Liver (tissue), 3 donors: ENCODE data around the gene TNIP1.

Experiments used
- SP1 ChIP-seq: IDR thresholded peaks from 2 replicates; pipeline ENCODE4 v1.6.1; 2018; ENCODE audit warnings: antibody characterized with exemption, mild to moderate bottlenecking
- TAF1 ChIP-seq: conservative IDR thresholded peaks from 2 replicates; pipeline ENCODE4 v1.6.1; 2016; ENCODE audit warnings: antibody characterized with exemption, mild to moderate bottlenecking
- TF ChIP-seq, protein P1 (sequence below): fragments of 150-350 bp; IDR thresholded peaks from 2 replicates; pipeline ENCODE4 v1.5.1; 2017; ENCODE audit warnings: improper control_type of control experiment, low read depth, low read length; ENCODE audit not compliant: missing input control
- TF ChIP-seq, protein P2 (sequence below): IDR thresholded peaks from 2 replicates; pipeline ENCODE4 v1.6.1; 2016; ENCODE audit warnings: antibody characterized with exemption
- TF ChIP-seq, protein P3 (sequence below): IDR thresholded peaks from 2 replicates; pipeline ENCODE4 v1.6.1; 2016; ENCODE audit warnings: antibody characterized with exemption, mild to moderate bottlenecking
- donor health status: healthy.
- donor health status: healthy.

DNA sequence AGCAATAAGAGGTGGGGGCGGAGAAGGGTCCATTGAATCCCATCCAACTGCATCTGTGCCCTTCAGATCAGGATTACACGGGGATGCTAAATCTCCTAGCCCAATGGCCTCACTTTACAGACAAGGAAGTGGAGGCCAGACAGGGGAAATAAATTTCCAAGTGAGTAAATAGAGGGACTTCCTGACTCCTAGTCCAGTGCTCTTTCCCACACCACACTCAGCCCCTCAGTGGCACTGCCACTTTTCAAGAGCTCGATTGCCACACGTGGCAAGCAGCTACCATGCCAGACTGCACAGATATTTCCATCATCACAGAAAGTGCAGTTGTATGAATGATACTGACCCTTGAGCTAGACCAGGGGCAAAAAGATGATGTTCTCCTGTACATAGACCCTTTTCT lies 8.2 kb upstream of the TNIP1 start:
- TF ChIP-seq, protein P1, sequence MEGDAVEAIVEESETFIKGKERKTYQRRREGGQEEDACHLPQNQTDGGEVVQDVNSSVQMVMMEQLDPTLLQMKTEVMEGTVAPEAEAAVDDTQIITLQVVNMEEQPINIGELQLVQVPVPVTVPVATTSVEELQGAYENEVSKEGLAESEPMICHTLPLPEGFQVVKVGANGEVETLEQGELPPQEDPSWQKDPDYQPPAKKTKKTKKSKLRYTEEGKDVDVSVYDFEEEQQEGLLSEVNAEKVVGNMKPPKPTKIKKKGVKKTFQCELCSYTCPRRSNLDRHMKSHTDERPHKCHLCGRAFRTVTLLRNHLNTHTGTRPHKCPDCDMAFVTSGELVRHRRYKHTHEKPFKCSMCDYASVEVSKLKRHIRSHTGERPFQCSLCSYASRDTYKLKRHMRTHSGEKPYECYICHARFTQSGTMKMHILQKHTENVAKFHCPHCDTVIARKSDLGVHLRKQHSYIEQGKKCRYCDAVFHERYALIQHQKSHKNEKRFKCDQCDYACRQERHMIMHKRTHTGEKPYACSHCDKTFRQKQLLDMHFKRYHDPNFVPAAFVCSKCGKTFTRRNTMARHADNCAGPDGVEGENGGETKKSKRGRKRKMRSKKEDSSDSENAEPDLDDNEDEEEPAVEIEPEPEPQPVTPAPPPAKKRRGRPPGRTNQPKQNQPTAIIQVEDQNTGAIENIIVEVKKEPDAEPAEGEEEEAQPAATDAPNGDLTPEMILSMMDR, result no peak
- TF ChIP-seq SP1, result no peak
- TF ChIP-seq TAF1, result no peak
- TF ChIP-seq, protein P2, sequence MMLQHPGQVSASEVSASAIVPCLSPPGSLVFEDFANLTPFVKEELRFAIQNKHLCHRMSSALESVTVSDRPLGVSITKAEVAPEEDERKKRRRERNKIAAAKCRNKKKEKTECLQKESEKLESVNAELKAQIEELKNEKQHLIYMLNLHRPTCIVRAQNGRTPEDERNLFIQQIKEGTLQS, result no peak
- TF ChIP-seq, protein P3, sequence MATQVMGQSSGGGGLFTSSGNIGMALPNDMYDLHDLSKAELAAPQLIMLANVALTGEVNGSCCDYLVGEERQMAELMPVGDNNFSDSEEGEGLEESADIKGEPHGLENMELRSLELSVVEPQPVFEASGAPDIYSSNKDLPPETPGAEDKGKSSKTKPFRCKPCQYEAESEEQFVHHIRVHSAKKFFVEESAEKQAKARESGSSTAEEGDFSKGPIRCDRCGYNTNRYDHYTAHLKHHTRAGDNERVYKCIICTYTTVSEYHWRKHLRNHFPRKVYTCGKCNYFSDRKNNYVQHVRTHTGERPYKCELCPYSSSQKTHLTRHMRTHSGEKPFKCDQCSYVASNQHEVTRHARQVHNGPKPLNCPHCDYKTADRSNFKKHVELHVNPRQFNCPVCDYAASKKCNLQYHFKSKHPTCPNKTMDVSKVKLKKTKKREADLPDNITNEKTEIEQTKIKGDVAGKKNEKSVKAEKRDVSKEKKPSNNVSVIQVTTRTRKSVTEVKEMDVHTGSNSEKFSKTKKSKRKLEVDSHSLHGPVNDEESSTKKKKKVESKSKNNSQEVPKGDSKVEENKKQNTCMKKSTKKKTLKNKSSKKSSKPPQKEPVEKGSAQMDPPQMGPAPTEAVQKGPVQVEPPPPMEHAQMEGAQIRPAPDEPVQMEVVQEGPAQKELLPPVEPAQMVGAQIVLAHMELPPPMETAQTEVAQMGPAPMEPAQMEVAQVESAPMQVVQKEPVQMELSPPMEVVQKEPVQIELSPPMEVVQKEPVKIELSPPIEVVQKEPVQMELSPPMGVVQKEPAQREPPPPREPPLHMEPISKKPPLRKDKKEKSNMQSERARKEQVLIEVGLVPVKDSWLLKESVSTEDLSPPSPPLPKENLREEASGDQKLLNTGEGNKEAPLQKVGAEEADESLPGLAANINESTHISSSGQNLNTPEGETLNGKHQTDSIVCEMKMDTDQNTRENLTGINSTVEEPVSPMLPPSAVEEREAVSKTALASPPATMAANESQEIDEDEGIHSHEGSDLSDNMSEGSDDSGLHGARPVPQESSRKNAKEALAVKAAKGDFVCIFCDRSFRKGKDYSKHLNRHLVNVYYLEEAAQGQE, result no peak
